GM18868 (cell line): ENCODE results near the gene CC2D1A.

ENCODE experiments used
- ATAC-seq: cut with Tn5 transposase; IDR thresholded peaks from one replicate; pipeline ENCODE4 v1.9.1; 2021; ENCODE audit warnings: mild to moderate bottlenecking, moderate library complexity; ENCODE audit not compliant: unreplicated experiment

Gene CC2D1A

GRCh38 chr19:13934785-13935109 lies 28.7 kb downstream of the CC2D1A start:
- no peak for ATAC-seq

- no peak for ATAC-seq
These were observed 29.9 kb downstream of the CC2D1A start for GRCh38 chr19:13935765-13936510.

GRCh38 chr19:13937479-13938300 lies 31.7 kb downstream of the CC2D1A start:
- ATAC-seq = no peak

GRCh38 chr19:13938301-13939064 lies 32.5 kb downstream of the CC2D1A start, which contains the start of gene PODNL1:
Gene PODNL1 (minus strand): TSS chr19:13938417. CDS start chr19:13938181, 236 bp downstream.
- ATAC-seq = no peak

- no peak for ATAC-seq
These were observed 36.2 kb downstream of the CC2D1A start for GRCh38 chr19:13942023-13942684.

GRCh38 chr19:13946414-13946813 lies 40.4 kb downstream of the CC2D1A start:
- ATAC-seq = no peak

- ATAC-seq = no peak
These were observed 45.0 kb downstream of the CC2D1A start for GRCh38 chr19:13951043-13951442.

GRCh38 chr19:13951799-13952153 lies 45.8 kb downstream of the CC2D1A start:
- no peak for ATAC-seq

- peak; percentile 95 for ATAC-seq
These were observed 46.3 kb downstream of the CC2D1A start, which contains the start of gene DCAF15 for GRCh38 chr19:13952154-13952930. Gene DCAF15 (plus strand): TSS chr19:13952509. CDS start chr19:13952513, 4 bp downstream.

GRCh38 chr19:13952931-13953531 lies 47.0 kb downstream of the CC2D1A start:
- ATAC-seq = no peak

- no peak for ATAC-seq
These were observed 48.2 kb downstream of the CC2D1A start for GRCh38 chr19:13954185-13954584.

GRCh38 chr19:13955662-13956364 lies 49.8 kb downstream of the CC2D1A start:
- ATAC-seq = no peak

- no peak for ATAC-seq
These were observed 50.4 kb downstream of the CC2D1A start for GRCh38 chr19:13956365-13956744.

GRCh38 chr19:13957051-13957450 lies 51.0 kb downstream of the CC2D1A start:
- no peak for ATAC-seq

GRCh38 chr19:13958043-13958442 lies 52.0 kb downstream of the CC2D1A start:
- no peak for ATAC-seq

- ATAC-seq = no peak
These were observed 53.4 kb downstream of the CC2D1A start for GRCh38 chr19:13959141-13959961.

- no peak for ATAC-seq
These were observed 54.2 kb downstream of the CC2D1A start for GRCh38 chr19:13959962-13960862.
